Measurements from ENCODE around the gene SV2B. TPM values are rescaled to one million over a fixed set of nuclear protein-coding genes. Genes with fewer than 3 reads are reported as not detected.

Gene SV2B
- total and polyA plus RNA-seq, 2 donors (not counting 3 experiments of a cell fraction or from before 2014, with no cell fraction given): not detected

GRCh38 chr15:91146728-91147127 lies 46.7 kb downstream of the SV2B start:
- H2AFZ ChIP-seq (ENCODE audit: low read depth, low read length): no peak overlapping the region
- BruUV-seq (replicated peaks): no TSS peak
- intact Hi-C loops (cut with micrococcal nuclease): no loop called here
- CTCF ChIA-PET: no interaction called here
- H3K27me3 ChIP-seq (ENCODE audit: control insufficient read depth in 2 of 2, insufficient read depth in 2 of 2, low read length in 2 of 2): no peaks in the 10 kb centered on the region
- no peak overlapping the region for H3K27ac ChIP-seq (ENCODE audit: insufficient read depth, low read depth, low read length)
- H3K4me2 ChIP-seq (ENCODE audit: insufficient read depth, low read length): no peak overlapping the region
- DNase-seq (ENCODE audit: low read depth, low spot score) (no peak), FAIRE-seq (no peak)
- POLR2A ChIA-PET: no interaction called here
- dilution Hi-C loops (cut with MboI; ENCODE audit: extremely low pct_ligation_motif_present, low sequenced_read_pairs): no loop called here
- H3K9me3 ChIP-seq (replicated peaks; ENCODE audit: control insufficient read depth, insufficient read depth, low read length): no peaks in the 10 kb centered on the region
- no peak overlapping the region for H3K9ac ChIP-seq (replicated peaks; ENCODE audit: extremely low read depth, insufficient read depth, low read length)
- no peak for TF ChIP-seq POLR2A (IDR thresholded peaks at IDR 0.05; ENCODE audit: low read depth, low read length)
- no peak for TF ChIP-seq CTCF (IDR thresholded peaks at IDR 0.05; ENCODE audit: extremely low read depth in 1 of 2, insufficient read depth in 1 of 2, low read depth in 1 of 2, low read length in 2 of 2)
- TF ChIP-seq FOS (IDR thresholded peaks at IDR 0.05; ENCODE audit: borderline replicate concordance, insufficient read depth, low read length): no peak
- TF ChIP-seq MYC (IDR thresholded peaks at IDR 0.05; ENCODE audit: low read depth, low read length): no peak
- no peak for TF ChIP-seq GATA2 (IDR thresholded peaks at IDR 0.05; ENCODE audit: insufficient read depth, insufficient read length, low read depth, low read length)
- TF ChIP-seq EZH2 (IDR thresholded peaks at IDR 0.05; ENCODE audit: borderline replicate concordance, low read depth, low read length, severe bottlenecking): no peak
- no peak for TF ChIP-seq POLR2AphosphoS5 (IDR thresholded peaks at IDR 0.05; ENCODE audit: insufficient read depth, low read depth, low read length)
- no peak for TF ChIP-seq MAX (IDR thresholded peaks at IDR 0.05; ENCODE audit: insufficient read depth, insufficient read length)
- no peak for TF ChIP-seq JUN (IDR thresholded peaks at IDR 0.05; ENCODE audit: borderline replicate concordance, insufficient read depth, insufficient read length, low read depth)
- H3K36me3 ChIP-seq (ENCODE audit: control insufficient read depth in 2 of 2, extremely low read depth in 1 of 2, insufficient read depth in 2 of 2, low read length in 2 of 2): no peaks in the 10 kb centered on the region
- H3K4me3 ChIP-seq (replicated peaks in 1 of 3; ENCODE audit: insufficient read depth in 1 of 3, low read depth in 1 of 3, low read length in 3 of 3): no peak overlapping the region
- H3K9me1 ChIP-seq (replicated peaks; ENCODE audit: control insufficient read depth, extremely low read depth, insufficient read depth, low read length): no peaks in the 10 kb centered on the region
- H3K79me2 ChIP-seq (ENCODE audit: control insufficient read depth, insufficient read depth, low read length): no peaks in the 10 kb centered on the region
- no peaks in the 10 kb centered on the region for H4K20me1 ChIP-seq (replicated peaks; ENCODE audit: control insufficient read depth, extremely low read depth, insufficient read depth, low read length)
- no peaks in the 10 kb centered on the region for H3K4me1 ChIP-seq (ENCODE audit: control insufficient read depth, extremely low read depth, insufficient read depth, low read length)
